Measurements from ENCODE around the gene RALGPS1. TPM values are rescaled to one million over a fixed set of nuclear protein-coding genes. Genes with fewer than 3 reads are reported as not detected.

The RALGPS1 gene
- total RNA-seq, 2 experiments from 2014 or later: 1.5 to 1.7 TPM

GRCh38 chr9:127201731-127202130 is 287.1 kb downstream of the RALGPS1 start:
- ChIA-PET POLR2A (no interaction called here), CTCF (interaction anchor here (1.3 to 6.8 kb wide), 3 partner anchors 236 to 262 kb away, joined by 4 to 59 read pairs (median 6); no protein-coding TSS in a partner anchor)

GRCh38 chr9:127202461-127203169 is 288.0 kb downstream of the RALGPS1 start:
- ChIA-PET CTCF (interaction anchor here (1.3 to 6.8 kb wide), 3 partner anchors 237 to 263 kb away, joined by 4 to 59 read pairs (median 6); no protein-coding TSS in a partner anchor), POLR2A (no interaction called here)

- ChIA-PET CTCF (no interaction called here), POLR2A (no interaction called here)
Measured at GRCh38 chr9:127203681-127204327, 289.2 kb downstream of the RALGPS1 start.

- ChIA-PET CTCF (interaction anchor here (1.3 kb wide), 1 partner anchor 12 kb away, joined by 3 read pairs; no protein-coding TSS in a partner anchor), POLR2A (no interaction called here)
Measured at GRCh38 chr9:127204771-127205470, 290.3 kb downstream of the RALGPS1 start.

- CTCF ChIA-PET: interaction anchor here (1.3 kb wide), 1 partner anchor 11 kb away, joined by 3 read pairs; no protein-coding TSS in a partner anchor
- POLR2A ChIA-PET: no interaction called here
Measured at GRCh38 chr9:127205952-127206351, 291.4 kb downstream of the RALGPS1 start.

GRCh38 chr9:127206666-127207065 is 292.1 kb downstream of the RALGPS1 start:
- ChIA-PET CTCF (no interaction called here), POLR2A (no interaction called here)

- CTCF ChIA-PET: no interaction called here
- POLR2A ChIA-PET: no interaction called here
Measured at GRCh38 chr9:127207734-127208410, 293.3 kb downstream of the RALGPS1 start.

- CTCF ChIA-PET: no interaction called here
- POLR2A ChIA-PET: no interaction called here
Measured at GRCh38 chr9:127208416-127208815, 293.8 kb downstream of the RALGPS1 start.

- ChIA-PET CTCF (no interaction called here), POLR2A (no interaction called here)
Measured at GRCh38 chr9:127209220-127209619, 294.6 kb downstream of the RALGPS1 start.

- ChIA-PET CTCF (interaction anchor here (1.5 kb wide), 1 partner anchor 10 kb away, joined by 4 read pairs; no protein-coding TSS in a partner anchor), POLR2A (no interaction called here)
Measured at GRCh38 chr9:127209948-127210640, 295.5 kb downstream of the RALGPS1 start.

- CTCF ChIA-PET: interaction anchor here (0.5 to 1.5 kb wide), 3 partner anchors 11 to 258 kb away, joined by 3 to 4 read pairs (median 3); no protein-coding TSS in a partner anchor
Measured at GRCh38 chr9:127210851-127211730, 296.5 kb downstream of the RALGPS1 start.

GRCh38 chr9:127211983-127212382 is 297.4 kb downstream of the RALGPS1 start:
- POLR2A ChIA-PET: no interaction called here
- CTCF ChIA-PET: interaction anchor here (0.7 kb wide), 1 partner anchor 451 kb away, joined by 3 read pairs; no protein-coding TSS in a partner anchor

More at GRCh38 chr9:127210851-127211730, 296.5 kb downstream of the RALGPS1 start:
- POLR2A ChIA-PET: no interaction called here

GRCh38 chr9:127212453-127212852 is 297.9 kb downstream of the RALGPS1 start:
- POLR2A ChIA-PET: no interaction called here
- CTCF ChIA-PET: no interaction called here

GRCh38 chr9:127213859-127214258 is 299.3 kb downstream of the RALGPS1 start:
- CTCF ChIA-PET: interaction anchor here (0.9 to 1.8 kb wide), 5 partner anchors 13 to 224 kb away, joined by 3 to 5 read pairs (median 3); partner anchors contain the start of gene SLC2A8
- POLR2A ChIA-PET: no interaction called here

GRCh38 chr9:127214421-127215267 is 300.1 kb downstream of the RALGPS1 start:
- CTCF ChIA-PET: interaction anchor here (0.7 to 1.8 kb wide), 7 partner anchors 12 to 274 kb away, joined by 3 to 5 read pairs (median 3); partner anchors contain the start of gene SLC2A8

GRCh38 chr9:127215268-127216209 is 301.0 kb downstream of the RALGPS1 start:
- ChIA-PET POLR2A (no interaction called here), CTCF (interaction anchor here (0.5 to 1.2 kb wide), 5 partner anchors 11 to 845 kb away, joined by 3 to 5 read pairs (median 3); no protein-coding TSS in a partner anchor)

More at GRCh38 chr9:127214421-127215267, 300.1 kb downstream of the RALGPS1 start:
- POLR2A ChIA-PET: no interaction called here
